OCI-LY3 (cell line): ENCODE data around the gene USP3.

ENCODE experiments used
- CTCF ChIP-seq: fragments of 200-600, 300-600 bp; sonication (generic); IDR thresholded peaks from 2 replicates; pipeline ENCODE4 v1.5.1; 2014; ENCODE audit warnings: antibody characterized with exemption, low read length, low read depth
- EZH2phosphoT487 ChIP-seq: fragments of 200-600 bp; shearing (Covaris generic); IDR thresholded peaks from 2 replicates; pipeline ENCODE4 v1.6.1; 2018; ENCODE audit warnings: antibody characterized with exemption, mixed run types, low read depth

- no peak for TF ChIP-seq EZH2phosphoT487
- TF ChIP-seq CTCF, result no peak
Measured at GRCh38 chr15:63456258-63456657, 48.1 kb upstream of the USP3 start.
